Esophagus muscularis mucosa (tissue), 3 donors: ENCODE data around the gene RSRC1.

ENCODE experiments used
- POLR2A ChIP-seq: fragments of 450-650 bp; IDR thresholded peaks from one replicate; pipeline ENCODE4 v1.6.1; 2017; ENCODE audit warnings: antibody characterized with exemption, moderate library complexity, mild to moderate bottlenecking, low read depth
- TF ChIP-seq, protein P1 (sequence below), 3 experiments: fragments of 200-600 bp in 2 of 3; fragments of 450-650 bp in 1 of 3; sonication (generic) in 2 of 3; IDR thresholded peaks; one replicate each; pipeline ENCODE4 v1.5.1; 2017 to 2019; ENCODE audit warnings: antibody characterized with exemption in 3 of 3, mild to moderate bottlenecking in 2 of 3, moderate library complexity in 1 of 3

DNA sequence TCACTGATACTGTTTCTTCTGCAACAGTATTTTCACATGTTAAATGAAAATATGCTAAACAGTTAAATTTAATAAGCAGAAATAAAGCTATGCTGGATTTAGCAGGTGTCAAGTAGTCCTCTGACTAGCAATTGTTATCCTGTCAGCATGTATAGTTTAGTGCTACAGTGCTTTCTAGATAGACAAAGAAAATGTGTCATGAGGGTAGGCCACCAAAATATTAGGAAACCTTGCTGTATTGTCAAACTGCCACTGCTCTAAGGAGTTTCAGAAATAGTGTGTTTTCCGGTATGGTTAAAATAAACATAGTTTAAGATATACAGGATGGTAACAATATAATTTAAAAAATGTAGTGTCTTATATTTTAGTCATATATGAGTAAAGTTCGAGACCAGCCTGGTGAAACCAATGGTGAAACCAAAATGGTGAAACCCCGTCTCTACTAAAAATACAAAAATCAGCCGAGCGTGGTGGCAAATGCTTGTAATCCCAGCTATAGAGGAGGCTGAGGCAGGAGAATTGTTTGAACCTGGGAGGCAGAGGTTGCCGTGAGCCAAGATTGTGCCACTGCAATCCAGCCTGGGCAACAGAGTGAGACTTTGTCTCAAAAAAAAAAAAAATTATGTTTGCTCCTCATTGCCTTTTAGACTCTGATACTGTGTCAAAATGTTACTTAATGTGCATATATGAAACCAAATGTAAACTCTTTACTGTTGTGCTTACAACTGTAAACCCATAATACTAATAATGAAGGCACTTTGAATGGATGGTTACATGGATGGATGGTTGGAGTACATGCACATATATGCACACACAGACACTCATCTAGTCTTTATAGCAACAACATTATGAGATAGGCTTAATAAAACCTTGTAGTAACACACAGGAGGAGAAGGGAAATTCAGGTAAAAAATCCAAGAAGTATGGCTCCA, 204.8 kb downstream of the RSRC1 start:
- TF ChIP-seq, protein P1, sequence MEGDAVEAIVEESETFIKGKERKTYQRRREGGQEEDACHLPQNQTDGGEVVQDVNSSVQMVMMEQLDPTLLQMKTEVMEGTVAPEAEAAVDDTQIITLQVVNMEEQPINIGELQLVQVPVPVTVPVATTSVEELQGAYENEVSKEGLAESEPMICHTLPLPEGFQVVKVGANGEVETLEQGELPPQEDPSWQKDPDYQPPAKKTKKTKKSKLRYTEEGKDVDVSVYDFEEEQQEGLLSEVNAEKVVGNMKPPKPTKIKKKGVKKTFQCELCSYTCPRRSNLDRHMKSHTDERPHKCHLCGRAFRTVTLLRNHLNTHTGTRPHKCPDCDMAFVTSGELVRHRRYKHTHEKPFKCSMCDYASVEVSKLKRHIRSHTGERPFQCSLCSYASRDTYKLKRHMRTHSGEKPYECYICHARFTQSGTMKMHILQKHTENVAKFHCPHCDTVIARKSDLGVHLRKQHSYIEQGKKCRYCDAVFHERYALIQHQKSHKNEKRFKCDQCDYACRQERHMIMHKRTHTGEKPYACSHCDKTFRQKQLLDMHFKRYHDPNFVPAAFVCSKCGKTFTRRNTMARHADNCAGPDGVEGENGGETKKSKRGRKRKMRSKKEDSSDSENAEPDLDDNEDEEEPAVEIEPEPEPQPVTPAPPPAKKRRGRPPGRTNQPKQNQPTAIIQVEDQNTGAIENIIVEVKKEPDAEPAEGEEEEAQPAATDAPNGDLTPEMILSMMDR (IDR thresholded peaks at IDR 0.05): no peak
- TF ChIP-seq POLR2A: no peak
